Transverse colon (tissue), 4 donors: Measurements from ENCODE around the gene LARP1. TPM values are rescaled to one million over a fixed set of nuclear protein-coding genes. Genes with fewer than 3 reads are reported as not detected.

Experiments used
- DNase-seq: peaks from one replicate; pipeline ENCODE4 v3.0.0-alpha.2; 2019
- H3K27ac ChIP-seq, 4 donors: fragments of 200-600 bp; sonication (generic); 2 replicates each; pipeline ENCODE4 v1.5.1; 2016 to 2018; ENCODE audit warnings: inconsistent platforms in 4 of 4
- H3K27me3 ChIP-seq: fragments of 200-600 bp; sonication (generic); 2 replicates; pipeline ENCODE4 v1.5.1; 2017; ENCODE audit warnings: inconsistent platforms
- H3K36me3 ChIP-seq, 4 donors: fragments of 200-600 bp; sonication (generic); 2 replicates each; pipeline ENCODE4 v1.5.1; 2017 to 2019; ENCODE audit warnings: inconsistent platforms in 4 of 4
- H3K4me1 ChIP-seq, 4 donors: fragments of 200-600 bp; sonication (generic); 2 replicates each; pipeline ENCODE4 v1.5.1; 2017 to 2020; ENCODE audit warnings: inconsistent platforms in 4 of 4
- H3K4me3 ChIP-seq, 4 donors: fragments of 200-600 bp; sonication (generic); 1 replicate in 1 of 4; 2 replicates in 3 of 4; pipeline versions ENCODE4 v1.5.1 to v1.6.1; 2017 to 2019; ENCODE audit warnings: inconsistent platforms in 4 of 4
- H3K9me3 ChIP-seq, 2 donors: fragments of 200-600 bp; sonication (generic); 2 replicates each; pipeline ENCODE4 v1.5.1; 2017 to 2019; ENCODE audit warnings: inconsistent platforms in 2 of 2
- CTCF ChIP-seq, 5 experiments: fragments of 200-600 bp in 3 of 5; fragments of 450-650 bp in 2 of 5; sonication (generic) in 3 of 5; IDR thresholded peaks; 1 replicate in 2 of 5; 2 replicates in 3 of 5; pipeline ENCODE4 v1.5.1; 2016 to 2017; ENCODE audit warnings: antibody characterized with exemption in 5 of 5, inconsistent platforms in 3 of 5, mild to moderate bottlenecking in 2 of 5, moderate library complexity in 1 of 5
- EP300 ChIP-seq: sonication (generic); formaldehyde crosslinking; IDR thresholded peaks from one replicate; pipeline ENCODE4 v1.6.1; 2017; ENCODE audit warnings: antibody characterized with exemption, low read depth
- POLR2A ChIP-seq: fragments of 450-650 bp; IDR thresholded peaks from one replicate; pipeline ENCODE4 v1.6.1; 2016; ENCODE audit warnings: antibody characterized with exemption, mild to moderate bottlenecking, moderate library complexity
- POLR2AphosphoS5 ChIP-seq, 3 donors: sonication (generic); formaldehyde crosslinking; IDR thresholded peaks; one replicate each; pipeline ENCODE4 v1.6.1; 2016; ENCODE audit warnings: antibody characterized with exemption in 3 of 3
- WGBS, 2 donors: methylation state at CpG; one replicate each; pipeline ENCODE4 v1.1.5; 2018; ENCODE audit warnings: low coverage in 1 of 2; 5-methylcytosine and 5-hydroxymethylcytosine counted together
- in situ Hi-C, 4 donors: fragments of 200-750 bp; cut with MboI; loops; one replicate each; pipeline versions ENCODE4 v1.15.0 to v1.15.1; 2017; ENCODE audit warnings: low sequenced_read_pairs in 3 of 4, low pct_ligation_motif_present in 1 of 4, low pct_unique_long_range_greater_than_20kb in 1 of 4
- intact Hi-C: fragments of 100-400 bp; cut with DNase I; formaldehyde crosslinking; loops from one replicate; pipeline ENCODE4 v1.15.1; 2023; ENCODE audit warnings: low total_unique reads
- total RNA-seq, 4 donors: library from RNA; depleted of rRNA; stranded (reverse); fragments of >200 nt; gene quantifications; one replicate each; pipeline ENCODE4 v1.1.0, GENCODE V29; 2016

The LARP1 gene
- total RNA-seq, 4 donors from 2014 or later: 63.6 to 171 (median 105) TPM

- Histone ChIP-seq H3K27ac (peak overlapping the region; percentile 74 to 78 (median 74)), H3K36me3 (peaks cover 0 to 4% (median 0%) of the 10 kb centered on the region in 4 donors), H3K27me3 (no peaks in the 10 kb centered on the region), H3K4me3 (no peak overlapping the region), H3K4me1 (peaks cover 0 to 49% (median 23%) of the 10 kb centered on the region in 4 donors), H3K9me3 (no peaks in the 10 kb centered on the region)
- DNase-seq: no peak
- in situ Hi-C loops: no loop called here
- WGBS, 2 donors: 86% methylated on average over 6 of the region's 6 CpGs; no CpG with 5 or more reads in 1 of the 2 donors
- no peak for TF ChIP-seq CTCF (IDR thresholded peaks at IDR 0.05)
- no peak for TF ChIP-seq POLR2AphosphoS5 (IDR thresholded peaks at IDR 0.05)
- no peak for TF ChIP-seq EP300
- no peak for TF ChIP-seq POLR2A
- intact Hi-C loops: no loop called here
These were observed 81.0 kb downstream of the LARP1 start for GRCh38 chr5:154836225-154836624.

- Histone ChIP-seq H3K36me3 (peaks cover 0 to 4% (median 0%) of the 10 kb centered on the region in 4 donors), H3K4me1 (peaks cover 0 to 45% (median 23%) of the 10 kb centered on the region in 4 donors), H3K9me3 (no peaks in the 10 kb centered on the region), H3K27ac (peak overlapping the region in 3 of 4 donors; percentile 18 to 43 (median 19)), H3K4me3 (no peak overlapping the region), H3K27me3 (no peaks in the 10 kb centered on the region)
- intact Hi-C loops: no loop called here
- in situ Hi-C loops: no loop called here
- WGBS, 2 donors: 60 to 73% methylated on average over 1 to 6 of the region's 6 CpGs
- no peak for TF ChIP-seq CTCF (IDR thresholded peaks at IDR 0.05)
- TF ChIP-seq POLR2AphosphoS5 (IDR thresholded peaks at IDR 0.05): no peak
- TF ChIP-seq EP300: no peak
- no peak for TF ChIP-seq POLR2A
- no peak for DNase-seq
These were observed 82.1 kb downstream of the LARP1 start for GRCh38 chr5:154837009-154837901.

- no peak for DNase-seq
- H3K27ac ChIP-seq: no peak overlapping the region
- intact Hi-C loops (no loop called here), in situ Hi-C loops (no loop called here)
- H3K9me3 ChIP-seq: no peaks in the 10 kb centered on the region
- TF ChIP-seq POLR2A (no peak), CTCF (IDR thresholded peaks at IDR 0.05) (no peak), EP300 (no peak), POLR2AphosphoS5 (IDR thresholded peaks at IDR 0.05) (no peak)
- H3K36me3 ChIP-seq: no peaks in the 10 kb centered on the region
- H3K4me1 ChIP-seq: peaks cover 0 to 21% (median 14%) of the 10 kb centered on the region in 4 donors
- no peak overlapping the region for H3K4me3 ChIP-seq
- no peaks in the 10 kb centered on the region for H3K27me3 ChIP-seq
- 81% methylated on average over 6 of the region's 6 CpGs; no CpG with 5 or more reads in 1 of the 2 donors for WGBS, 2 donors
These were observed 85.5 kb downstream of the LARP1 start for GRCh38 chr5:154840435-154841272.

- in situ Hi-C loops: no loop called here
- H3K27ac ChIP-seq: no peak overlapping the region
- H3K9me3 ChIP-seq: no peaks in the 10 kb centered on the region
- H3K4me3 ChIP-seq: no peak overlapping the region
- no peaks in the 10 kb centered on the region for H3K36me3 ChIP-seq
- peaks cover 0 to 21% (median 11%) of the 10 kb centered on the region in 4 donors for H3K4me1 ChIP-seq
- no peaks in the 10 kb centered on the region for H3K27me3 ChIP-seq
- no peak for DNase-seq
- TF ChIP-seq POLR2AphosphoS5 (IDR thresholded peaks at IDR 0.05) (no peak), POLR2A (no peak), CTCF (IDR thresholded peaks at IDR 0.05) (no peak), EP300 (no peak)
- intact Hi-C loops: no loop called here
These were observed 86.1 kb downstream of the LARP1 start for GRCh38 chr5:154841273-154841661.
